Measurements from ENCODE around the gene TMTC4. TPM values are rescaled to one million over a fixed set of nuclear protein-coding genes. Genes with fewer than 3 reads are reported as not detected.

The TMTC4 gene
- total RNA-seq, 1 donor, result 23.3 TPM

- TF ChIP-seq CTCF (IDR thresholded peaks at IDR 0.05; ENCODE audit: insufficient read depth, low read length), result no peak
- no peak overlapping the region for H3K4me3 ChIP-seq (ENCODE audit: low read depth, low read length)
Observed at GRCh38 chr13:100636004-100636403, 38.6 kb downstream of the TMTC4 start.

GRCh38 chr13:100634696-100635095 lies 39.9 kb downstream of the TMTC4 start:
- DNase-seq (ENCODE audit: low read depth), result no peak
- TF ChIP-seq CTCF (IDR thresholded peaks at IDR 0.05; ENCODE audit: insufficient read depth, low read length), result no peak

More at GRCh38 chr13:100636004-100636403, 38.6 kb downstream of the TMTC4 start:
- DNase-seq (ENCODE audit: low read depth), result no peak

GRCh38 chr13:100633461-100633860 lies 41.1 kb downstream of the TMTC4 start:
- no peak overlapping the region for H3K4me3 ChIP-seq (ENCODE audit: low read depth, low read length)
- TF ChIP-seq CTCF (IDR thresholded peaks at IDR 0.05; ENCODE audit: insufficient read depth, low read length), result no peak
- DNase-seq (ENCODE audit: low read depth), result peak; percentile 94

More at GRCh38 chr13:100634696-100635095, 39.9 kb downstream of the TMTC4 start:
- H3K4me3 ChIP-seq (ENCODE audit: low read depth, low read length), result no peak overlapping the region

GRCh38 chr13:100630555-100630954 lies 44.0 kb downstream of the TMTC4 start:
- no peak overlapping the region for H3K4me3 ChIP-seq (ENCODE audit: low read depth, low read length)
- no peak for TF ChIP-seq CTCF (IDR thresholded peaks at IDR 0.05; ENCODE audit: insufficient read depth, low read length)
- no peak for DNase-seq (ENCODE audit: low read depth)

GRCh38 chr13:100627120-100627519 lies 47.5 kb downstream of the TMTC4 start:
- TF ChIP-seq CTCF (IDR thresholded peaks at IDR 0.05; ENCODE audit: insufficient read depth, low read length), result no peak
- no peak overlapping the region for H3K4me3 ChIP-seq (ENCODE audit: low read depth, low read length)
- DNase-seq (ENCODE audit: low read depth), result no peak

GRCh38 chr13:100625447-100625846 lies 49.1 kb downstream of the TMTC4 start:
- DNase-seq (ENCODE audit: low read depth), result no peak
- no peak for TF ChIP-seq CTCF (IDR thresholded peaks at IDR 0.05; ENCODE audit: insufficient read depth, low read length)
- H3K4me3 ChIP-seq (ENCODE audit: low read depth, low read length), result no peak overlapping the region

GRCh38 chr13:100620792-100621191 lies 53.8 kb downstream of the TMTC4 start:
- no peak for TF ChIP-seq CTCF (IDR thresholded peaks at IDR 0.05; ENCODE audit: insufficient read depth, low read length)
- DNase-seq (ENCODE audit: low read depth), result no peak
- no peak overlapping the region for H3K4me3 ChIP-seq (ENCODE audit: low read depth, low read length)
